H9 (cell line): ENCODE results near the gene IBA57. TPM values are rescaled to one million over a fixed set of nuclear protein-coding genes. Genes with fewer than 3 reads are reported as not detected.

Experiments used
- DNase-seq: peaks from one replicate; pipeline ENCODE4 v3.0.0-alpha.2; 2017
- H2AFZ ChIP-seq: one replicate; pipeline ENCODE4 v1.6.1; 2013; ENCODE audit warnings: mild to moderate bottlenecking, low read length, control low read depth, moderate library complexity
- H2AK5ac ChIP-seq: 2 replicates; pipeline ENCODE4 v1.6.1; 2013; ENCODE audit warnings: low read length, control low read depth, mixed read lengths; ENCODE audit not compliant: insufficient read length
- H2BK120ac ChIP-seq: one replicate; pipeline ENCODE4 v1.6.1; 2013; ENCODE audit warnings: low read depth, mild to moderate bottlenecking, low read length, control low read depth, inconsistent platforms; ENCODE audit not compliant: poor library complexity, severe bottlenecking
- H2BK12ac ChIP-seq: 2 replicates; pipeline ENCODE4 v1.6.1; 2013; ENCODE audit warnings: low read length, control low read depth, mixed read lengths, low read depth; ENCODE audit not compliant: insufficient read length
- H2BK15ac ChIP-seq: 2 replicates; pipeline ENCODE4 v1.6.1; 2013; ENCODE audit warnings: low read depth, low read length, control low read depth
- H2BK20ac ChIP-seq: one replicate; pipeline ENCODE4 v1.6.1; 2013; ENCODE audit warnings: low read depth, mild to moderate bottlenecking, low read length, control low read depth, inconsistent platforms; ENCODE audit not compliant: poor library complexity, severe bottlenecking
- H2BK5ac ChIP-seq: 2 replicates; pipeline ENCODE4 v1.6.1; 2013; ENCODE audit warnings: low read length, control low read depth, mixed read lengths; ENCODE audit not compliant: insufficient read length
- H3K14ac ChIP-seq: 2 replicates; pipeline ENCODE4 v1.6.1; 2013; ENCODE audit warnings: low read length, control low read depth; ENCODE audit not compliant: insufficient read depth
- H3K18ac ChIP-seq: 2 replicates; pipeline ENCODE4 v1.6.1; 2013; ENCODE audit warnings: low read depth, mild to moderate bottlenecking, mixed read lengths, low read length, control low read depth; ENCODE audit not compliant: insufficient read length
- H3K23ac ChIP-seq: 2 replicates; pipeline ENCODE4 v1.6.1; 2013; ENCODE audit warnings: low read length, control low read depth, mixed read lengths, low read depth; ENCODE audit not compliant: insufficient read length
- H3K23me2 ChIP-seq: 2 replicates; pipeline ENCODE4 v1.6.1; 2013; ENCODE audit warnings: low read depth, mild to moderate bottlenecking, mixed read lengths, low read length, control low read depth; ENCODE audit not compliant: insufficient read length, poor library complexity, severe bottlenecking
- H3K27ac ChIP-seq: 2 replicates; pipeline ENCODE4 v1.5.1; 2013; ENCODE audit warnings: low read length, control low read depth, mixed read lengths, low read depth; ENCODE audit not compliant: insufficient read length
- H3K27me3 ChIP-seq: 2 replicates; pipeline ENCODE4 v1.6.1; 2013; ENCODE audit warnings: low read length, control low read depth, inconsistent platforms; ENCODE audit not compliant: insufficient read depth
- H3K4ac ChIP-seq: 2 replicates; pipeline ENCODE4 v1.6.1; 2013; ENCODE audit warnings: low read depth, mild to moderate bottlenecking, control low read depth, inconsistent platforms, low read length, moderate library complexity
- H3K4me1 ChIP-seq: 2 replicates; pipeline ENCODE4 v1.6.1; 2013; ENCODE audit warnings: low read length, control low read depth, inconsistent platforms; ENCODE audit not compliant: insufficient read depth
- H3K4me2 ChIP-seq: 2 replicates; pipeline ENCODE4 v1.6.1; 2013; ENCODE audit warnings: low read length, control low read depth, mixed read lengths; ENCODE audit not compliant: insufficient read length, insufficient read depth
- H3K56ac ChIP-seq: 2 replicates; pipeline ENCODE4 v1.6.1; 2013; ENCODE audit warnings: low read depth, mild to moderate bottlenecking, mixed read lengths, low read length, control low read depth; ENCODE audit not compliant: insufficient read length
- H3K79me1 ChIP-seq: 2 replicates; pipeline ENCODE4 v1.6.1; 2013; ENCODE audit warnings: low read depth, mild to moderate bottlenecking, moderate library complexity, low read length, control low read depth, inconsistent platforms; ENCODE audit not compliant: insufficient read depth, poor library complexity, severe bottlenecking
- H3K79me2 ChIP-seq: 2 replicates; pipeline ENCODE4 v1.6.1; 2013; ENCODE audit warnings: low read length, control low read depth, inconsistent platforms; ENCODE audit not compliant: insufficient read depth
- H3K9ac ChIP-seq: 2 replicates; pipeline ENCODE4 v1.6.1; 2013; ENCODE audit warnings: low read length, control low read depth, mixed read lengths; ENCODE audit not compliant: insufficient read length; ENCODE audit errors: extremely low read depth
- H3K9me3 ChIP-seq: one replicate; pipeline ENCODE4 v1.6.1; 2013; ENCODE audit warnings: low read depth, low read length, inconsistent platforms; ENCODE audit not compliant: control insufficient read depth
- H3T11ph ChIP-seq: one replicate; pipeline ENCODE4 v1.6.1; 2013; ENCODE audit warnings: mild to moderate bottlenecking, low read length, control low read depth, inconsistent platforms
- H4K20me1 ChIP-seq: one replicate; pipeline ENCODE4 v1.6.1; 2013; ENCODE audit not compliant: control insufficient read depth, insufficient read length, insufficient read depth
- H4K5ac ChIP-seq: 2 replicates; pipeline ENCODE4 v1.6.1; 2013; ENCODE audit warnings: low read depth, mild to moderate bottlenecking, mixed read lengths, low read length, control low read depth; ENCODE audit not compliant: insufficient read length
- H4K8ac ChIP-seq: replicated peaks from 2 replicates; pipeline ENCODE4 v1.6.1; 2013; ENCODE audit warnings: low read length, control low read depth, mixed read lengths, low read depth; ENCODE audit not compliant: insufficient read length
- H4K91ac ChIP-seq: 2 replicates; pipeline ENCODE4 v1.6.1; 2013; ENCODE audit warnings: low read depth, mild to moderate bottlenecking, moderate library complexity, mixed read lengths, low read length, control low read depth; ENCODE audit not compliant: insufficient read length
- H3K27ac Mint-ChIP-seq, 3 experiments: 2 replicates in 2 of 3; 3 replicates in 1 of 3; pipeline ENCODE4 v1.8.0; 2020 to 2021; ENCODE audit warnings: mixed read lengths in 3 of 3, mild to moderate bottlenecking in 1 of 3, moderate library complexity in 1 of 3
- H3K27me3 Mint-ChIP-seq: 2 replicates; pipeline ENCODE4 v1.8.0; 2021; ENCODE audit warnings: low read depth, mild to moderate bottlenecking, moderate library complexity, mixed read lengths
- H3K36me3 Mint-ChIP-seq, 3 experiments: 2 replicates in 2 of 3; 3 replicates in 1 of 3; pipeline ENCODE4 v1.8.0; 2020 to 2021; ENCODE audit warnings: low read depth in 3 of 3, mixed read lengths in 3 of 3; ENCODE audit not compliant: insufficient read depth in 1 of 3
- H3K4me1 Mint-ChIP-seq, 2 experiments: 2 replicates each; pipeline ENCODE4 v1.8.0; 2020; ENCODE audit warnings: mixed read lengths in 2 of 2
- H3K4me3 Mint-ChIP-seq, 2 experiments: 2 replicates in 1 of 2; 3 replicates in 1 of 2; pipeline ENCODE4 v1.8.0; 2020 to 2021; ENCODE audit warnings: mild to moderate bottlenecking in 2 of 2, mixed read lengths in 2 of 2, moderate library complexity in 1 of 2
- H3K9me3 Mint-ChIP-seq, 2 experiments: 2 replicates in 1 of 2; 3 replicates in 1 of 2; pipeline ENCODE4 v1.8.0; 2020; ENCODE audit warnings: mild to moderate bottlenecking in 2 of 2, mixed read lengths in 2 of 2, moderate library complexity in 1 of 2
- WGBS: extraction: QIAGEN DNeasy Blood & Tissue Kit; methylation state at CpG from one replicate; pipeline ENCODE4 v1.1.7; 2013; ENCODE audit warnings: missing lambda C conversion rate, low lambda C conversion rate, mixed read lengths; ENCODE audit not compliant: insufficient read length; ENCODE audit errors: extremely low coverage; 5-methylcytosine and 5-hydroxymethylcytosine counted together
- total RNA-seq: library from RNA; stranded (reverse); gene quantifications from 2 replicates; pipeline ENCODE4 v1.2.1, GENCODE V29; 2021
- TF ChIP-seq, protein P1 (sequence below): fragments of 200-600 bp; sonication (generic); conservative IDR thresholded peaks from 3 replicates; pipeline ENCODE4 v1.8.0; 2021; ENCODE audit warnings: antibody characterized with exemption, mild to moderate bottlenecking

The IBA57 gene
- total RNA-seq, 1 experiment from 2014 or later, result 12.6 TPM

DNA sequence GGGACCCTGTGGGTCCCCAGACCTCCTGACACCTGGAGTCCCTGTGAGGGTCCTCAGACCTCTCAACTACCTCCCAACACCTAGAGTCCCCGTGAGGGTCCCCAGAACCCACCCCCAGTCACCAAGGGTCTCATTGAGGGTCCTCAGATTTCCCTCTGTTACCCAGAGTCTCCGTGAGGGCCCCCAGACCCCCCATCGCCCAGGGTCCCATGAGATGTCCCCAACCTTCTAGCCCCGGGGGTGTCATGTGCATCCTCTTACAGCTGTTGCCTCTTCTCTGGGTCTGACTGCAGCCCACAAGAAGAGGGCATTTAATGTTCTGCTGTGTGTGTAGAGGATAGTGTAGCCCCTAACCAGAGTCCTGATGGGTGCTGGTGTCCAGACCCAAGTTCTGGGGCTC is 17.8 kb upstream of the IBA57 start:
- H2BK12ac ChIP-seq, result no peak overlapping the region
- H3K56ac ChIP-seq, result no peak overlapping the region
- no peak overlapping the region for H3K18ac ChIP-seq
- no peak overlapping the region for H3K4me3 Mint-ChIP-seq
- H3K14ac ChIP-seq, result no peak overlapping the region
- H2BK15ac ChIP-seq, result no peak overlapping the region
- no peaks in the 10 kb centered on the region for H3K23me2 ChIP-seq
- no peak overlapping the region for H2BK20ac ChIP-seq
- no peak overlapping the region for H3K9ac ChIP-seq
- H2BK5ac ChIP-seq, result no peak overlapping the region
- no peak overlapping the region for H3K4me2 ChIP-seq
- peaks cover 3% of the 10 kb centered on the region for H3K79me1 ChIP-seq
- no peaks in the 10 kb centered on the region for H3K27me3 Mint-ChIP-seq
- no peak overlapping the region for H3T11ph ChIP-seq
- H4K91ac ChIP-seq, result no peak overlapping the region
- DNase-seq, result no peak
- H4K8ac ChIP-seq, result no peak overlapping the region
- no peak overlapping the region for H3K27ac ChIP-seq
- no peak overlapping the region for H2BK120ac ChIP-seq
- H4K5ac ChIP-seq, result no peak overlapping the region
- no peak overlapping the region for H3K4ac ChIP-seq
- no peaks in the 10 kb centered on the region for H3K9me3 Mint-ChIP-seq
- no peaks in the 10 kb centered on the region for H3K27me3 ChIP-seq
- peaks cover 2% of the 10 kb centered on the region for H4K20me1 ChIP-seq
- TF ChIP-seq, protein P1, sequence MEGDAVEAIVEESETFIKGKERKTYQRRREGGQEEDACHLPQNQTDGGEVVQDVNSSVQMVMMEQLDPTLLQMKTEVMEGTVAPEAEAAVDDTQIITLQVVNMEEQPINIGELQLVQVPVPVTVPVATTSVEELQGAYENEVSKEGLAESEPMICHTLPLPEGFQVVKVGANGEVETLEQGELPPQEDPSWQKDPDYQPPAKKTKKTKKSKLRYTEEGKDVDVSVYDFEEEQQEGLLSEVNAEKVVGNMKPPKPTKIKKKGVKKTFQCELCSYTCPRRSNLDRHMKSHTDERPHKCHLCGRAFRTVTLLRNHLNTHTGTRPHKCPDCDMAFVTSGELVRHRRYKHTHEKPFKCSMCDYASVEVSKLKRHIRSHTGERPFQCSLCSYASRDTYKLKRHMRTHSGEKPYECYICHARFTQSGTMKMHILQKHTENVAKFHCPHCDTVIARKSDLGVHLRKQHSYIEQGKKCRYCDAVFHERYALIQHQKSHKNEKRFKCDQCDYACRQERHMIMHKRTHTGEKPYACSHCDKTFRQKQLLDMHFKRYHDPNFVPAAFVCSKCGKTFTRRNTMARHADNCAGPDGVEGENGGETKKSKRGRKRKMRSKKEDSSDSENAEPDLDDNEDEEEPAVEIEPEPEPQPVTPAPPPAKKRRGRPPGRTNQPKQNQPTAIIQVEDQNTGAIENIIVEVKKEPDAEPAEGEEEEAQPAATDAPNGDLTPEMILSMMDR, result no peak
- no peaks in the 10 kb centered on the region for H3K9me3 ChIP-seq
- no peak overlapping the region for H2AFZ ChIP-seq
- no peak overlapping the region for H3K27ac Mint-ChIP-seq
- H3K79me2 ChIP-seq, result peaks cover 7% of the 10 kb centered on the region; the same call in 1 of the 2 replicates
- no peak overlapping the region for H3K23ac ChIP-seq
- no peak overlapping the region for H2AK5ac ChIP-seq
- no peaks in the 10 kb centered on the region; a peak in 1 of 7 replicates for H3K36me3 Mint-ChIP-seq
- WGBS, result no CpG with 5 or more reads among the region's 4 CpGs
- H3K4me1 ChIP-seq, result no peaks in the 10 kb centered on the region
- H3K4me1 Mint-ChIP-seq, result peaks cover 0 to 11% of the 10 kb centered on the region in 2 experiments; a peak in 2 of 4 replicates
